DOHH2 (cell line): ENCODE results near the gene KCNK17.

ENCODE experiments used
- H3F3A ChIP-seq: fragments of 200-600 bp; sonication (generic), shearing (Covaris generic); 2 replicates; pipeline ENCODE4 v1.6.0; 2016; ENCODE audit warnings: antibody characterized with exemption, mild to moderate bottlenecking; ENCODE audit not compliant: control insufficient read depth, insufficient read depth
- H3K27ac ChIP-seq: fragments of 200-600 bp; sonication (generic); 2 replicates; pipeline ENCODE4 v1.5.1; 2014; ENCODE audit warnings: low read depth, mild to moderate bottlenecking, low read length, moderate library complexity
- H3K27me3 ChIP-seq: fragments of 200-600 bp; sonication (generic); 2 replicates; pipeline ENCODE4 v1.6.1; 2014; ENCODE audit warnings: mild to moderate bottlenecking, low read length, mixed read lengths; ENCODE audit not compliant: control insufficient read depth
- H3K36me3 ChIP-seq: fragments of 200-600 bp; sonication (generic); 2 replicates; pipeline ENCODE4 v1.6.1; 2014; ENCODE audit warnings: mild to moderate bottlenecking, low read length, moderate library complexity, mixed read lengths; ENCODE audit not compliant: control insufficient read depth
- H3K4me1 ChIP-seq: fragments of 200-600 bp; sonication (generic); 2 replicates; pipeline ENCODE4 v1.6.1; 2014; ENCODE audit warnings: mild to moderate bottlenecking, low read length, mixed read lengths; ENCODE audit not compliant: control insufficient read depth
- H3K4me2 ChIP-seq: fragments of 200-600 bp; sonication (generic); 2 replicates; pipeline ENCODE4 v1.6.0; 2014; ENCODE audit warnings: mild to moderate bottlenecking, low read length, moderate library complexity
- H3K4me3 ChIP-seq: fragments of 200-600 bp; sonication (generic); 2 replicates; pipeline ENCODE4 v1.5.1; 2014; ENCODE audit warnings: mild to moderate bottlenecking, low read length, mixed read lengths
- H3K79me2 ChIP-seq: fragments of 200-600 bp; sonication (generic); 2 replicates; pipeline ENCODE4 v1.6.1; 2014; ENCODE audit warnings: mild to moderate bottlenecking, low read length, mixed read lengths; ENCODE audit not compliant: control insufficient read depth
- H3K9me2 ChIP-seq: fragments of 200-600 bp; sonication (generic); replicated peaks from 2 replicates; pipeline ENCODE4 v1.6.1; 2014; ENCODE audit warnings: mild to moderate bottlenecking, low read length, mixed read lengths; ENCODE audit not compliant: control insufficient read depth
- H3K9me3 ChIP-seq: fragments of 200-600 bp; sonication (generic); 2 replicates; pipeline ENCODE4 v1.6.1; 2014; ENCODE audit warnings: antibody characterized with exemption, low read length, mixed read lengths; ENCODE audit not compliant: control insufficient read depth, insufficient read depth
- H4K20me1 ChIP-seq: fragments of 200-600 bp; sonication (generic); 2 replicates; pipeline ENCODE4 v1.6.0; 2014; ENCODE audit warnings: low read depth, mild to moderate bottlenecking, antibody characterized with exemption, low read length, moderate library complexity; ENCODE audit not compliant: control insufficient read depth, insufficient read depth
- EZH2phosphoT487 ChIP-seq: fragments of 200-600 bp; sonication (generic); IDR thresholded peaks from 2 replicates; pipeline ENCODE4 v1.6.1; 2017; ENCODE audit warnings: borderline replicate concordance, mild to moderate bottlenecking, antibody characterized with exemption, low read length, moderate library complexity, mixed read lengths
- TF ChIP-seq, protein P1 (sequence below): fragments of 200-600 bp; sonication (generic); IDR thresholded peaks from one replicate; pipeline ENCODE4 v1.5.1; 2014; ENCODE audit warnings: antibody characterized with exemption, mild to moderate bottlenecking, low read depth, low read length; ENCODE audit not compliant: poor library complexity, severe bottlenecking

The KCNK17 gene

GRCh38 chr6:39317256-39317655, 3.0 kb upstream of the KCNK17 start:
- no peaks in the 10 kb centered on the region for H4K20me1 ChIP-seq
- H3K27me3 ChIP-seq, result no peaks in the 10 kb centered on the region
- H3K4me1 ChIP-seq, result no peaks in the 10 kb centered on the region
- TF ChIP-seq EZH2phosphoT487, result no peak
- TF ChIP-seq, protein P1, sequence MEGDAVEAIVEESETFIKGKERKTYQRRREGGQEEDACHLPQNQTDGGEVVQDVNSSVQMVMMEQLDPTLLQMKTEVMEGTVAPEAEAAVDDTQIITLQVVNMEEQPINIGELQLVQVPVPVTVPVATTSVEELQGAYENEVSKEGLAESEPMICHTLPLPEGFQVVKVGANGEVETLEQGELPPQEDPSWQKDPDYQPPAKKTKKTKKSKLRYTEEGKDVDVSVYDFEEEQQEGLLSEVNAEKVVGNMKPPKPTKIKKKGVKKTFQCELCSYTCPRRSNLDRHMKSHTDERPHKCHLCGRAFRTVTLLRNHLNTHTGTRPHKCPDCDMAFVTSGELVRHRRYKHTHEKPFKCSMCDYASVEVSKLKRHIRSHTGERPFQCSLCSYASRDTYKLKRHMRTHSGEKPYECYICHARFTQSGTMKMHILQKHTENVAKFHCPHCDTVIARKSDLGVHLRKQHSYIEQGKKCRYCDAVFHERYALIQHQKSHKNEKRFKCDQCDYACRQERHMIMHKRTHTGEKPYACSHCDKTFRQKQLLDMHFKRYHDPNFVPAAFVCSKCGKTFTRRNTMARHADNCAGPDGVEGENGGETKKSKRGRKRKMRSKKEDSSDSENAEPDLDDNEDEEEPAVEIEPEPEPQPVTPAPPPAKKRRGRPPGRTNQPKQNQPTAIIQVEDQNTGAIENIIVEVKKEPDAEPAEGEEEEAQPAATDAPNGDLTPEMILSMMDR, result no peak
- no peak overlapping the region for H3K27ac ChIP-seq
- H3F3A ChIP-seq, result no peaks in the 10 kb centered on the region
- no peak overlapping the region for H3K4me2 ChIP-seq
- no peak overlapping the region for H3K4me3 ChIP-seq
- H3K9me2 ChIP-seq, result no peaks in the 10 kb centered on the region
- no peaks in the 10 kb centered on the region for H3K79me2 ChIP-seq
- no peaks in the 10 kb centered on the region for H3K9me3 ChIP-seq
- H3K36me3 ChIP-seq, result no peaks in the 10 kb centered on the region

DNA sequence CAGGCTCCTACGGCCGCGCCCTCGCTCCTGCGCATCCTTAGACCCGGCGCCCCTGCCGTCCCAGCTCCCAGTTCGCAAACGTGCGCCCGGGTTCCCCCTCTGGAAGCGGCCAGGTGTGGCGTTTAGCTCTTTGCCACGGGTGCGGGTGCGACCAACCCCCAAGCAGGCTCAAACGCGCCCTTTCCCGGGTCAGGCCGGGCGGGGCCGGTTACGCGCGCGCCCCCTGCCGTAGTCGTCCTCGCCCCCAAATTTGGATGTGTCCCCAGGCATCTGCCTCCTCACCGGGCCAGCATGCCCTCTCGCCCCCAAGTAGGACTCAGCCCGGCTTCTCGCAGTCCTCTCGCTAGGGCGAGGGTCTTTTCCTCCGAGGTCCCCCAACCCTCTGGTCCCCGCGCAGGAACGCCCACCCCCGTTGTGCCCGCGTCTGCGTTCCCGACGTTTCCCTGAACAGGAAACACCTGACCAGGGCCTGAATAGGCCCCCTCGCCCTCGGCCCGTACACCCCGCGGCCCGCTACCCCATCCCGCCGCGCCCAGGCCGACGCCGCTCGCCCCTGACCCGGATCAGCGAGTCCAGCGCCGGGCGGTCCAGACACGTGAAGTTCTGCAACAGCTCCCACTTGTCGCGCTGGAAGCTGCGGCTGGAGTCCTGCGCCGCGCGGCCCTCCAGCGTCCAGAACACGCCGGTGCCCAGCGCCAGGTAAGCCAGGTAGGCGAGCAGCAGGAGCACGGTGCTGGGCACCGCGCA, 520 bp downstream of the KCNK17 start:
- Histone ChIP-seq H3K9me3 (no peaks in the 10 kb centered on the region), H3F3A (no peaks in the 10 kb centered on the region), H3K4me2 (no peak overlapping the region), H3K36me3 (no peaks in the 10 kb centered on the region), H4K20me1 (no peaks in the 10 kb centered on the region), H3K4me1 (no peaks in the 10 kb centered on the region), H3K79me2 (no peaks in the 10 kb centered on the region), H3K9me2 (no peaks in the 10 kb centered on the region), H3K27me3 (no peaks in the 10 kb centered on the region), H3K27ac (no peak overlapping the region), H3K4me3 (no peak overlapping the region)
- TF ChIP-seq, protein P1, result no peak
- TF ChIP-seq EZH2phosphoT487, result no peak

DNA sequence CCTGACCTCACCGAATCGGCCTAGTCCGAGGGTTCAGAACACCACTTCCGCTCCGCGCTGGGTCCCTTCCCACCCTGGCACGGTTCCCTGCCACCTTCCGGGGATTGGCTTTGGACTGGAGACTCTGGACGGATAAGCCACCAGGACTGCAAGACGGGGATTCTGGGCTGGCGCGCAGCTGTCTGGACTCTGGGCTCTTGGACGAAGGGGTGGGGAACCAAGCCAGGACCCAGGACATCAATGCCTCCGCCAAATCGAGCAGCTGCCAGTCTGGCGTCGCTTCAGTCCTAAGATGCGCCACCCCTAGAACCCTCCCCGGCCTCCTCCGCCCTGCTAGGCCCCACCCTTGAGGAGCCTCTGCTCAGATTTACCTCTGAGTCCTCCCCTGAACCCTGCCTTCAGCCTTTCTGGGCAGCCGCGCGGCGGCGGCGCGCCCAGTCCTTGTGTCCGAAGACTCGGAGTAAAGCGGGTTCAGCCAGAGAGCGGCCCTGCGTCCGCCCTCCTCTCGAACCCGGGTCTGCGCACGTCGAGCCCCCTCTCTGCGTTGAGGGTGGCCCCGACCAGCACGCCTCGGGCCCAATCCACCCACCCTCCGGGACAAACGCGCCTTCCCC, 1.2 kb downstream of the KCNK17 start:
- H3K4me3 ChIP-seq, result no peak overlapping the region
- H3K79me2 ChIP-seq, result no peaks in the 10 kb centered on the region
- no peaks in the 10 kb centered on the region for H3K27me3 ChIP-seq
- H3K36me3 ChIP-seq, result no peaks in the 10 kb centered on the region
- TF ChIP-seq, protein P1, result no peak
- no peak for TF ChIP-seq EZH2phosphoT487
- H3F3A ChIP-seq, result no peaks in the 10 kb centered on the region
- H4K20me1 ChIP-seq, result no peaks in the 10 kb centered on the region
- H3K9me3 ChIP-seq, result no peaks in the 10 kb centered on the region
- no peak overlapping the region for H3K27ac ChIP-seq
- H3K9me2 ChIP-seq, result no peaks in the 10 kb centered on the region
- no peak overlapping the region for H3K4me2 ChIP-seq
- no peaks in the 10 kb centered on the region for H3K4me1 ChIP-seq
